HepG2 (cell line): Measurements from ENCODE around the gene SLC38A3. TPM values are rescaled to one million over a fixed set of nuclear protein-coding genes. Genes with fewer than 3 reads are reported as not detected.
A peak's percentile ranks its signal among the peaks of the same experiment; 100 is the strongest.

Experiments
- BATF2 ChIP-seq: sonication (generic); formaldehyde crosslinking; IDR thresholded peaks from 2 replicates; pipeline ENCODE4 v1.8.0; 2022; ENCODE audit warnings: mild to moderate bottlenecking, missing genetic modification reagents, moderate library complexity
- BORCS8-MEF2B ChIP-seq: sonication (generic); formaldehyde crosslinking; IDR thresholded peaks from 2 replicates; pipeline ENCODE4 v1.8.0; 2022; ENCODE audit warnings: mild to moderate bottlenecking, missing genetic modification reagents
- CBFB ChIP-seq: sonication (generic); formaldehyde crosslinking; IDR thresholded peaks from 2 replicates; pipeline ENCODE4 v1.4.0; 2020; ENCODE audit warnings: missing genetic modification reagents
- HIVEP1 ChIP-seq: sonication (generic); formaldehyde crosslinking; IDR thresholded peaks from 2 replicates; pipeline ENCODE4 v1.4.0; 2020; ENCODE audit warnings: mild to moderate bottlenecking, missing genetic modification reagents
- HMGA1 ChIP-seq: sonication (generic); formaldehyde crosslinking; conservative IDR thresholded peaks from 2 replicates; pipeline ENCODE4 v1.4.0; 2020; ENCODE audit warnings: missing genetic modification reagents
- HNF1B ChIP-seq: sonication (generic); formaldehyde crosslinking; IDR thresholded peaks from 2 replicates; pipeline ENCODE4 v1.5.1; 2020; ENCODE audit warnings: mild to moderate bottlenecking, moderate library complexity, missing genetic modification reagents
- MED13 ChIP-seq: sonication (generic); formaldehyde crosslinking; IDR thresholded peaks from 2 replicates; pipeline ENCODE4 v1.5.0; 2020; ENCODE audit warnings: missing genetic modification reagents
- MEIS1 ChIP-seq: sonication (generic); formaldehyde crosslinking; IDR thresholded peaks from 2 replicates; pipeline ENCODE4 v1.9.0; 2021; ENCODE audit warnings: mild to moderate bottlenecking, missing genetic modification reagents, moderate library complexity, borderline replicate concordance
- MNT ChIP-seq: fragments of 450-650 bp; IDR thresholded peaks from 2 replicates; pipeline ENCODE4 v1.6.1; 2016
- MZF1 ChIP-seq: sonication (generic); formaldehyde crosslinking; IDR thresholded peaks from 2 replicates; pipeline ENCODE4 v1.8.1; 2023; ENCODE audit warnings: mild to moderate bottlenecking, missing genetic modification reagents, borderline replicate concordance
- NFYB ChIP-seq: sonication (generic); formaldehyde crosslinking; IDR thresholded peaks from 2 replicates; pipeline ENCODE4 v1.4.0; 2020; ENCODE audit warnings: missing genetic modification reagents
- REXO4 ChIP-seq: sonication (generic); formaldehyde crosslinking; IDR thresholded peaks from 2 replicates; pipeline ENCODE4 v1.8.0; 2022; ENCODE audit warnings: missing genetic modification reagents, mild to moderate bottlenecking, borderline replicate concordance
- RFXAP ChIP-seq: sonication (generic); formaldehyde crosslinking; IDR thresholded peaks from 2 replicates; pipeline ENCODE4 v1.4.0; 2020; ENCODE audit warnings: missing genetic modification reagents, borderline replicate concordance
- SCMH1 ChIP-seq: sonication (generic); formaldehyde crosslinking; IDR thresholded peaks from 2 replicates; pipeline ENCODE4 v1.9.0; 2021; ENCODE audit warnings: missing genetic modification reagents, mild to moderate bottlenecking, borderline replicate concordance
- SRSF1 ChIP-seq: fragments of 200-400 bp; formaldehyde crosslinking; optimal IDR thresholded peaks from 2 replicates; pipeline ENCODE3; 2017; ENCODE audit warnings: mild to moderate bottlenecking, low read depth, low read length, moderate library complexity
- ZNF326 ChIP-seq: sonication (generic); formaldehyde crosslinking; IDR thresholded peaks from 2 replicates; pipeline ENCODE4 v1.4.0; 2020; ENCODE audit warnings: missing genetic modification reagents, borderline replicate concordance
- ZNF329 ChIP-seq: sonication (generic); formaldehyde crosslinking; IDR thresholded peaks from 2 replicates; pipeline ENCODE4 v1.9.0; 2021; ENCODE audit warnings: low read depth, mild to moderate bottlenecking, missing genetic modification reagents
- ZNF570 ChIP-seq: sonication (generic); formaldehyde crosslinking; IDR thresholded peaks from 2 replicates; pipeline ENCODE4 v1.4.0; 2020; ENCODE audit warnings: mild to moderate bottlenecking, missing genetic modification reagents, borderline replicate concordance
- ZNF580 ChIP-seq: IDR thresholded peaks from 2 replicates; pipeline ENCODE4 v1.6.1; 2016; ENCODE audit warnings: low read depth, borderline replicate concordance
- ZNF614 ChIP-seq: IDR thresholded peaks from 2 replicates; pipeline ENCODE4 v1.6.1; 2018; ENCODE audit warnings: missing biosample characterization, missing genetic modification reagents, inconsistent platforms, borderline replicate concordance
- ZNF720 ChIP-seq: sonication (generic); formaldehyde crosslinking; IDR thresholded peaks from 2 replicates; pipeline ENCODE4 v1.4.0; 2020; ENCODE audit warnings: missing genetic modification reagents
- ZNF737 ChIP-seq: sonication (generic); formaldehyde crosslinking; IDR thresholded peaks from 2 replicates; pipeline ENCODE4 v1.5.0; 2020; ENCODE audit warnings: missing genetic modification reagents, mild to moderate bottlenecking, borderline replicate concordance
- ZNF841 ChIP-seq: sonication (generic); formaldehyde crosslinking; IDR thresholded peaks from 2 replicates; pipeline ENCODE4 v1.8.1; 2023; ENCODE audit warnings: missing genetic modification reagents, borderline replicate concordance
- polyA plus RNA-seq, 8 experiments: library from polyadenylated mRNA; depleted of rRNA in 3 of 8; stranded (reverse) in 7 of 8; unstranded in 1 of 8; fragments of >200 nt; fragmentation: Illumina TruSeq in 4 of 8; extraction: Trizol in 4 of 8; gene quantifications; 2 replicates each; pipeline versions ENCODE4 v1.2.1 to v1.2.3, GENCODE V29; 2011 to 2016; ENCODE audit warnings: low read depth in 4 of 8, missing spikeins in 1 of 8, mixed read lengths in 1 of 8; ENCODE audit not compliant: insufficient read depth in 1 of 8
- total RNA-seq, 5 experiments: library from RNA; depleted of rRNA; stranded (reverse); fragments of >200 nt; fragmentation: Illumina TruSeq; extraction: Trizol; gene quantifications; 2 replicates each; pipeline ENCODE4 v1.2.3, GENCODE V29; 2016; ENCODE audit warnings: low read depth in 1 of 5

The SLC38A3 gene
- total and polyA plus RNA-seq, 2 of the 13 experiments (the other 11 are each of a cell fraction or from before 2014, with no cell fraction given), result 29.8 to 164 TPM

- TF ChIP-seq MNT (no peak), ZNF570 (CRISPR knock-in tag) (no peak), HNF1B (CRISPR knock-in tag) (peak; percentile 63), ZNF326 (CRISPR knock-in tag) (peak; percentile 83; the same call in 1 of the 2 replicates), ZNF841 (CRISPR knock-in tag) (peak; percentile 30; the same call in 1 of the 2 replicates), ZNF720 (CRISPR knock-in tag) (no peak), BORCS8-MEF2B (CRISPR knock-in tag) (no peak), HMGA1 (no peak), ZNF580 (CRISPR knock-in tag) (peak; percentile 90; the same call in 1 of the 2 replicates), HIVEP1 (CRISPR knock-in tag) (peak; percentile 58; the same call in 1 of the 2 replicates), ZNF737 (CRISPR knock-in tag) (no peak), MZF1 (no peak), SCMH1 (CRISPR knock-in tag) (no peak), SRSF1 (no peak), NFYB (0 out of 2 replicates have a peak, but pooled peaks have one; percentile 8), MED13 (peak; percentile 97), CBFB (CRISPR knock-in tag) (peak; percentile 36; the same call in 1 of the 2 replicates), ZNF329 (CRISPR knock-in tag) (peak; percentile 4; the same call in 1 of the 2 replicates), BATF2 (CRISPR knock-in tag) (no peak; the same call in 1 of the 2 replicates), RFXAP (CRISPR knock-in tag) (peak; percentile 80), ZNF614 (no peak), REXO4 (CRISPR knock-in tag) (no peak), MEIS1 (CRISPR knock-in tag) (no peak)
Measured at GRCh38 chr3:50260027-50260941, 55.2 kb downstream of the SLC38A3 start (continued).
